ENCODE results near the gene MALAT1.
A peak's percentile ranks its signal among the peaks of the same experiment; 100 is the strongest.
"Not testable (repeated sequence)": the region's sequence is repeated elsewhere in the genome, so short reads cannot be mapped to it uniquely, and the experiment has no call there.

Gene MALAT1

DNA sequence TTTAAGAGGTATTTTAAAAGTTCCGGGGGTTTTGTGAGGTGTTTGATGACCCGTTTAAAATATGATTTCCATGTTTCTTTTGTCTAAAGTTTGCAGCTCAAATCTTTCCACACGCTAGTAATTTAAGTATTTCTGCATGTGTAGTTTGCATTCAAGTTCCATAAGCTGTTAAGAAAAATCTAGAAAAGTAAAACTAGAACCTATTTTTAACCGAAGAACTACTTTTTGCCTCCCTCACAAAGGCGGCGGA, 193 bp upstream of the MALAT1 start:
- DNase-seq, result no peak

DNA sequence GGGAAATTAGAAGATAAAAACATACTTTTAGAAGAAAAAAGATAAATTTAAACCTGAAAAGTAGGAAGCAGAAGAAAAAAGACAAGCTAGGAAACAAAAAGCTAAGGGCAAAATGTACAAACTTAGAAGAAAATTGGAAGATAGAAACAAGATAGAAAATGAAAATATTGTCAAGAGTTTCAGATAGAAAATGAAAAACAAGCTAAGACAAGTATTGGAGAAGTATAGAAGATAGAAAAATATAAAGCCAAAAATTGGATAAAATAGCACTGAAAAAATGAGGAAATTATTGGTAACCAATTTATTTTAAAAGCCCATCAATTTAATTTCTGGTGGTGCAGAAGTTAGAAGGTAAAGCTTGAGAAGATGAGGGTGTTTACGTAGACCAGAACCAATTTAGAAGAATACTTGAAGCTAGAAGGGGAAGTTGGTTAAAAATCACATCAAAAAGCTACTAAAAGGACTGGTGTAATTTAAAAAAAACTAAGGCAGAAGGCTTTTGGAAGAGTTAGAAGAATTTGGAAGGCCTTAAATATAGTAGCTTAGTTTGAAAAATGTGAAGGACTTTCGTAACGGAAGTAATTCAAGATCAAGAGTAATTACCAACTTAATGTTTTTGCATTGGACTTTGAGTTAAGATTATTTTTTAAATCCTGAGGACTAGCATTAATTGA, 1.0 kb downstream of the MALAT1 start:
- no peak for DNase-seq

DNA sequence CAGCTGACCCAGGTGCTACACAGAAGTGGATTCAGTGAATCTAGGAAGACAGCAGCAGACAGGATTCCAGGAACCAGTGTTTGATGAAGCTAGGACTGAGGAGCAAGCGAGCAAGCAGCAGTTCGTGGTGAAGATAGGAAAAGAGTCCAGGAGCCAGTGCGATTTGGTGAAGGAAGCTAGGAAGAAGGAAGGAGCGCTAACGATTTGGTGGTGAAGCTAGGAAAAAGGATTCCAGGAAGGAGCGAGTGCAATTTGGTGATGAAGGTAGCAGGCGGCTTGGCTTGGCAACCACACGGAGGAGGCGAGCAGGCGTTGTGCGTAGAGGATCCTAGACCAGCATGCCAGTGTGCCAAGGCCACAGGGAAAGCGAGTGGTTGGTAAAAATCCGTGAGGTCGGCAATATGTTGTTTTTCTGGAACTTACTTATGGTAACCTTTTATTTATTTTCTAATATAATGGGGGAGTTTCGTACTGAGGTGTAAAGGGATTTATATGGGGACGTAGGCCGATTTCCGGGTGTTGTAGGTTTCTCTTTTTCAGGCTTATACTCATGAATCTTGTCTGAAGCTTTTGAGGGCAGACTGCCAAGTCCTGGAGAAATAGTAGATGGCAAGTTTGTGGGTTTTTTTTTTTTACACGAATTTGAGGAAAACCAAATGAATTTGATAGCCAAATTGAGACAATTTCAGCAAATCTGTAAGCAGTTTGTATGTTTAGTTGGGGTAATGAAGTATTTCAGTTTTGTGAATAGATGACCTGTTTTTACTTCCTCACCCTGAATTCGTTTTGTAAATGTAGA, 1.7 kb downstream of the MALAT1 start:
- DNase-seq, result peak; percentile 68

DNA sequence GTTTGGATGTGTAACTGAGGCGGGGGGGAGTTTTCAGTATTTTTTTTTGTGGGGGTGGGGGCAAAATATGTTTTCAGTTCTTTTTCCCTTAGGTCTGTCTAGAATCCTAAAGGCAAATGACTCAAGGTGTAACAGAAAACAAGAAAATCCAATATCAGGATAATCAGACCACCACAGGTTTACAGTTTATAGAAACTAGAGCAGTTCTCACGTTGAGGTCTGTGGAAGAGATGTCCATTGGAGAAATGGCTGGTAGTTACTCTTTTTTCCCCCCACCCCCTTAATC, 2.3 kb downstream of the MALAT1 start:
- DNase-seq, result no peak

DNA sequence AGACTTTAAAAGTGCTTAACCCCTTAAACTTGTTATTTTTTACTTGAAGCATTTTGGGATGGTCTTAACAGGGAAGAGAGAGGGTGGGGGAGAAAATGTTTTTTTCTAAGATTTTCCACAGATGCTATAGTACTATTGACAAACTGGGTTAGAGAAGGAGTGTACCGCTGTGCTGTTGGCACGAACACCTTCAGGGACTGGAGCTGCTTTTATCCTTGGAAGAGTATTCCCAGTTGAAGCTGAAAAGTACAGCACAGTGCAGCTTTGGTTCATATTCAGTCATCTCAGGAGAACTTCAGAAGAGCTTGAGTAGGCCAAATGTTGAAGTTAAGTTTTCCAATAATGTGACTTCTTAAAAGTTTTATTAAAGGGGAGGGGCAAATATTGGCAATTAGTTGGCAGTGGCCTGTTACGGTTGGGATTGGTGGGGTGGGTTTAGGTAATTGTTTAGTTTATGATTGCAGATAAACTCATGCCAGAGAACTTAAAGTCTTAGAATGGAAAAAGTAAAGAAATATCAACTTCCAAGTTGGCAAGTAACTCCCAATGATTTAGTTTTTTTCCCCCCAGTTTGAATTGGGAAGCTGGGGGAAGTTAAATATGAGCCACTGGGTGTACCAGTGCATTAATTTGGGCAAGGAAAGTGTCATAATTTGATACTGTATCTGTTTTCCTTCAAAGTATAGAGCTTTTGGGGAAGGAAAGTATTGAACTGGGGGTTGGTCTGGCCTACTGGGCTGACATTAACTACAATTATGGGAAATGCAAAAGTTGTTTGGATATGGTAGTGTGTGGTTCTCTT, 2.8 kb downstream of the MALAT1 start:
- peak; percentile 51 for DNase-seq

DNA sequence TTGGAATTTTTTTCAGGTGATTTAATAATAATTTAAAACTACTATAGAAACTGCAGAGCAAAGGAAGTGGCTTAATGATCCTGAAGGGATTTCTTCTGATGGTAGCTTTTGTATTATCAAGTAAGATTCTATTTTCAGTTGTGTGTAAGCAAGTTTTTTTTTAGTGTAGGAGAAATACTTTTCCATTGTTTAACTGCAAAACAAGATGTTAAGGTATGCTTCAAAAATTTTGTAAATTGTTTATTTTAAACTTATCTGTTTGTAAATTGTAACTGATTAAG, 3.4 kb downstream of the MALAT1 start:
- DNase-seq, result no peak

DNA sequence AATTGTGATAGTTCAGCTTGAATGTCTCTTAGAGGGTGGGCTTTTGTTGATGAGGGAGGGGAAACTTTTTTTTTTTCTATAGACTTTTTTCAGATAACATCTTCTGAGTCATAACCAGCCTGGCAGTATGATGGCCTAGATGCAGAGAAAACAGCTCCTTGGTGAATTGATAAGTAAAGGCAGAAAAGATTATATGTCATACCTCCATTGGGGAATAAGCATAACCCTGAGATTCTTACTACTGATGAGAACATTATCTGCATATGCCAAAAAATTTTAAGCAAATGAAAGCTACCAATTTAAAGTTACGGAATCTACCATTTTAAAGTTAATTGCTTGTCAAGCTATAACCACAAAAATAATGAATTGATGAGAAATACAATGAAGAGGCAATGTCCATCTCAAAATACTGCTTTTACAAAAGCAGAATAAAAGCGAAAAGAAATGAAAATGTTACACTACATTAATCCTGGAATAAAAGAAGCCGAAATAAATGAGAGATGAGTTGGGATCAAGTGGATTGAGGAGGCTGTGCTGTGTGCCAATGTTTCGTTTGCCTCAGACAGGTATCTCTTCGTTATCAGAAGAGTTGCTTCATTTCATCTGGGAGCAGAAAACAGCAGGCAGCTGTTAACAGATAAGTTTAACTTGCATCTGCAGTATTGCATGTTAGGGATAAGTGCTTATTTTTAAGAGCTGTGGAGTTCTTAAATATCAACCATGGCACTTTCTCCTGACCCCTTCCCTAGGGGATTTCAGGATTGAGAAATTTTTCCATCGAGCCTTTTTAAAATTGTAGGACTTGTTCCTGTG, 3.9 kb downstream of the MALAT1 start:
- peak; percentile 57 for DNase-seq

DNA sequence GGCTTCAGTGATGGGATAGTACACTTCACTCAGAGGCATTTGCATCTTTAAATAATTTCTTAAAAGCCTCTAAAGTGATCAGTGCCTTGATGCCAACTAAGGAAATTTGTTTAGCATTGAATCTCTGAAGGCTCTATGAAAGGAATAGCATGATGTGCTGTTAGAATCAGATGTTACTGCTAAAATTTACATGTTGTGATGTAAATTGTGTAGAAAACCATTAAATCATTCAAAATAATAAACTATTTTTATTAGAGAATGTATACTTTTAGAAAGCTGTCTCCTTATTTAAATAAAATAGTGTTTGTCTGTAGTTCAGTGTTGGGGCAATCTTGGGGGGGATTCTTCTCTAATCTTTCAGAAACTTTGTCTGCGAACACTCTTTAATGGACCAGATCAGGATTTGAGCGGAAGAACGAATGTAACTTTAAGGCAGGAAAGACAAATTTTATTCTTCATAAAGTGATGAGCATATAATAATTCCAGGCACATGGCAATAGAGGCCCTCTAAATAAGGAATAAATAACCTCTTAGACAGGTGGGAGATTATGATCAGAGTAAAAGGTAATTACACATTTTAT, 4.6 kb downstream of the MALAT1 start:
- DNase-seq, result peak; percentile 19

DNA sequence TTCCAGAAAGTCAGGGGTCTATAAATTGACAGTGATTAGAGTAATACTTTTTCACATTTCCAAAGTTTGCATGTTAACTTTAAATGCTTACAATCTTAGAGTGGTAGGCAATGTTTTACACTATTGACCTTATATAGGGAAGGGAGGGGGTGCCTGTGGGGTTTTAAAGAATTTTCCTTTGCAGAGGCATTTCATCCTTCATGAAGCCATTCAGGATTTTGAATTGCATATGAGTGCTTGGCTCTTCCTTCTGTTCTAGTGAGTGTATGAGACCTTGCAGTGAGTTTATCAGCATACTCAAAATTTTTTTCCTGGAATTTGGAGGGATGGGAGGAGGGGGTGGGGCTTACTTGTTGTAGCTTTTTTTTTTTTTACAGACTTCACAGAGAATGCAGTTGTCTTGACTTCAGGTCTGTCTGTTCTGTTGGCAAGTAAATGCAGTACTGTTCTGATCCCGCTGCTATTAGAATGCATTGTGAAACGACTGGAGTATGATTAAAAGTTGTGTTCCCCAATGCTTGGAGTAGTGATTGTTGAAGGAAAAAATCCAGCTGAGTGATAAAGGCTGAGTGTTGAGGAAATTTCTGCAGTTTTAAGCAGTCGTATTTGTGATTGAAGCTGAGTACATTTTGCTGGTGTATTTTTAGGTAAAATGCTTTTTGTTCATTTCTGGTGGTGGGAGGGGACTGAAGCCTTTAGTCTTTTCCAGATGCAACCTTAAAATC, 5.3 kb downstream of the MALAT1 start:
- DNase-seq, result peak; percentile 74

DNA sequence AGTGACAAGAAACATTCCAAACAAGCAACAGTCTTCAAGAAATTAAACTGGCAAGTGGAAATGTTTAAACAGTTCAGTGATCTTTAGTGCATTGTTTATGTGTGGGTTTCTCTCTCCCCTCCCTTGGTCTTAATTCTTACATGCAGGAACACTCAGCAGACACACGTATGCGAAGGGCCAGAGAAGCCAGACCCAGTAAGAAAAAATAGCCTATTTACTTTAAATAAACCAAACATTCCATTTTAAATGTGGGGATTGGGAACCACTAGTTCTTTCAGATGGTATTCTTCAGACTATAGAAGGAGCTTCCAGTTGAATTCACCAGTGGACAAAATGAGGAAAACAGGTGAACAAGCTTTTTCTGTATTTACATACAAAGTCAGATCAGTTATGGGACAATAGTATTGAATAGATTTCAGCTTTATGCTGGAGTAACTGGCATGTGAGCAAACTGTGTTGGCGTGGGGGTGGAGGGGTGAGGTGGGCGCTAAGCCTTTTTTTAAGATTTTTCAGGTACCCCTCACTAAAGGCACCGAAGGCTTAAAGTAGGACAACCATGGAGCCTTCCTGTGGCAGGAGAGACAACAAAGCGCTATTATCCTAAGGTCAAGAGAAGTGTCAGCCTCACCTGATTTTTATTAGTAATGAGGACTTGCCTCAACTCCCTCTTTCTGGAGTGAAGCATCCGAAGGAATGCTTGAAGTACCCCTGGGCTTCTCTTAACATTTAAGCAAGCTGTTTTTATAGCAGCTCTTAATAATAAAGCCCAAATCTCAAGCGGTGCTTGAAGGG, 6.0 kb downstream of the MALAT1 start:
- DNase-seq, result peak; percentile 41

DNA sequence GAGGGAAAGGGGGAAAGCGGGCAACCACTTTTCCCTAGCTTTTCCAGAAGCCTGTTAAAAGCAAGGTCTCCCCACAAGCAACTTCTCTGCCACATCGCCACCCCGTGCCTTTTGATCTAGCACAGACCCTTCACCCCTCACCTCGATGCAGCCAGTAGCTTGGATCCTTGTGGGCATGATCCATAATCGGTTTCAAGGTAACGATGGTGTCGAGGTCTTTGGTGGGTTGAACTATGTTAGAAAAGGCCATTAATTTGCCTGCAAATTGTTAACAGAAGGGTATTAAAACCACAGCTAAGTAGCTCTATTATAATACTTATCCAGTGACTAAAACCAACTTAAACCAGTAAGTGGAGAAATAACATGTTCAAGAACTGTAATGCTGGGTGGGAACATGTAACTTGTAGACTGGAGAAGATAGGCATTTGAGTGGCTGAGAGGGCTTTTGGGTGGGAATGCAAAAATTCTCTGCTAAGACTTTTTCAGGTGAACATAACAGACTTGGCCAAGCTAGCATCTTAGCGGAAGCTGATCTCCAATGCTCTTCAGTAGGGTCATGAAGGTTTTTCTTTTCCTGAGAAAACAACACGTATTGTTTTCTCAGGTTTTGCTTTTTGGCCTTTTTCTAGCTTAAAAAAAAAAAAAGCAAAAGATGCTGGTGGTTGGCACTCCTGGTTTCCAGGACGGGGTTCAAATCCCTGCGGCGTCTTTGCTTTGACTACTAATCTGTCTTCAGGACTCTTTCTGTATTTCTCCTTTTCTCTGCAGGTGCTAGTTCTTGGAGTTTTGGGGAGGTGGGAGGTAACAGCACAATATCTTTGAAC, 6.8 kb downstream of the MALAT1 start:
- peak; percentile 37 for DNase-seq

DNA sequence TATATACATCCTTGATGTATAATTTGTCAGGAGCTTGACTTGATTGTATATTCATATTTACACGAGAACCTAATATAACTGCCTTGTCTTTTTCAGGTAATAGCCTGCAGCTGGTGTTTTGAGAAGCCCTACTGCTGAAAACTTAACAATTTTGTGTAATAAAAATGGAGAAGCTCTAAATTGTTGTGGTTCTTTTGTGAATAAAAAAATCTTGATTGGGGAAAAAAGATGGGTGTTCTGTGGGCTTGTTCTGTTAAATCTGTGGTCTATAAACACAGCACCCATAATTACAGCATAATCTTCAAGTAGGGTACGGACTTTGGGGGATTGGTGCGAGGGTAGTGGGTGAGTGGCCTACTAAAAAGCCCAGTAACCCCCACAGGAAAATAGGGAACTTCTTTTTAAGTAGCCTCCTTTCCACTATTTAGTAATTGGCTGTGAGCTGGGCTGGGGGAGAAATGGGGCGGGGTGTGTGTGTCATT, 7.5 kb downstream of the MALAT1 start:
- DNase-seq, result no peak

DNA sequence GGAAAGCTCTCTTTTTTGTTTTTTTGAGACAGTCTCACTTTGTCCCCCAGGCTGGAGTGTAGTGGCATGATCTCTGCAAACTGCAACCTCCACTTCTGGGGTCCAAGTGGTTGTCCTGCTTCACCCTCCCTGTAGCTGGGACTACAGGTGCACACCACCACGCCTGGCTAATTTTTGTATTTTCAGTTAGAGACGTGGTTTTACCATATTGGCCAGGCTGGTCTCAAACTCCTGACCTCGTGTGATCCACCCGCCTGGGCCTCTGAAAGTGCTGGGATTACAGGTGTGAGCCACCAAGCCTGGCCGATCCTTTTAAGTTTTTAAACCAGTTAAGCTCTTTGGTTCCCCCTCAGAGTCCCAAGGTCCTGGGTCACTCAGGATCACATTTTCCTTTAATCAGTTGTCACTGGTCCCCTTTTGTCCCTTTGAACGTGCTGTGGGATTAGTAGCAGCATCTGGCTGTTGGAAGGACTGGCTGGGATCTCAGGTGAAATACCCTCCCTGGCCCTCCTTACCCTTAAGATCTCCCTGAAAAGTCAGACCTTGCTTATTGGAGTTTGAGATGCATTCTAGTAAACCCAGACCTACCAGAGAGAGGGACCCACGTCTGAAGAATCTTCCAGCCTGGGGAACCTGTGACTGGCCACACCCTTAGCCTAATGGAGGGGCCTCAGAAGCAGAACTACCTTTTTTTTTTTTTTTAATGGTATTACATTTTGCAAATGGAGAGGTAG, 8.1 kb downstream of the MALAT1 start:
- DNase-seq, result no peak

DNA sequence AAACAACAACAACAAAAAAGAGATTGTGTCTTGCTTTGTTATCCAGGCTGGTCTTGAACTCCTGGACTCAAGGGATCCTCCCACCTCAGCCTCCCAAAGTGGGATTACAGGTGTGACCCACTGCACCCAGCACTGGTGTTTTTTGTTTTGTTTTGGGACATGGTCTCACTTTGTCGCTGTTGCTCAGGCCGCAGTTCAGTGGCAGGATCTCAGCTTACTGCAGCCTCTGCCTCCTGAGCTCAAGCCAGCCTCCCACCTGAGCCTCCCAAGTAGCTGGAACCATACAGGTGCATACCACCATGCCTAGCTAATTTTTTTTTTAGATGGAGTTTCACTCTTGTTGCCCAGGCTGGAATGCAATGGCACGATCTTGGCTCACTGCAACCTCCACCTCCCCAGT, 13.5 kb downstream of the MALAT1 start:
- not testable (repeated sequence) for DNase-seq

DNA sequence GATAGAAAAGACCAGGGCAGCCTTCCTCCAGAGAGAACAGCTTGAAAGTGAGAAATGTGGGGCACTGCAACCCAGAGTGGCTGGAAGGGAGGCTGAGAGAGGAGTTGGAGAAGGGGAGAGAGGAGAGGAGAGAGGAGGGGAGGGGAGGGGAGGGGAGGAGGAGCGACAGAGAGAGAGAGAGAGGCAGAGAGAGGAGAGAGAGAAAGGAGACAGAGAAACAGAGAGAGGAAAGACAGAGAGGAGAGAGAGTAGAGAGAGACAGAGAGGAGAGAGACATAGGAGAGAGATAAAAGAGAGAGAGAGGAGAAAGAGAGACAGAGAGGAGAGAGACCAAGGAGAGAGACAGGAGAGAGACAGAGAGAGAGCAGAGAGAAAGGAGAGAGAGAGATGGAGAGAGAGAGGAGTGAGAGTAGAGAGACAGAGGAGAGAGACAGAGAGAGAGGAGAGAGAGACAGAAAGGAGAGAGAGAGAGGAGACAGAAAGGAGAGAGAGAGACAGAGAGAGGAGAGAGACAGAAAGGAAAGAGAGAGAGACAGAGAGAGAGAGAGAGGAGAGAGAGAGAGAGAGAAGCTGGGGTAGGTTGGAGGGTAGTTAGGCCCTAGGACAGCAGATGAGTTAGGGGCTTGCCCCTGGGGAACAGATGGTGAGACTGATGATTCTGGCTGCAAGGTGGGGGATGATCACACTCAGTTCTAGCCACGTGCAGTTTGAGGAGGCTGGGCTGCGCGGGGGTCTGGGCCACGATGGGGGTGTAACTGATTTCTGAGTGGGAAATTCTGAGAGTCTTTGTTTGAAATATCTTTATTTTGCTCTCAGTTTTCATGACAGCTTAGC, 17.5 kb downstream of the MALAT1 start:
- no peak for DNase-seq

DNA sequence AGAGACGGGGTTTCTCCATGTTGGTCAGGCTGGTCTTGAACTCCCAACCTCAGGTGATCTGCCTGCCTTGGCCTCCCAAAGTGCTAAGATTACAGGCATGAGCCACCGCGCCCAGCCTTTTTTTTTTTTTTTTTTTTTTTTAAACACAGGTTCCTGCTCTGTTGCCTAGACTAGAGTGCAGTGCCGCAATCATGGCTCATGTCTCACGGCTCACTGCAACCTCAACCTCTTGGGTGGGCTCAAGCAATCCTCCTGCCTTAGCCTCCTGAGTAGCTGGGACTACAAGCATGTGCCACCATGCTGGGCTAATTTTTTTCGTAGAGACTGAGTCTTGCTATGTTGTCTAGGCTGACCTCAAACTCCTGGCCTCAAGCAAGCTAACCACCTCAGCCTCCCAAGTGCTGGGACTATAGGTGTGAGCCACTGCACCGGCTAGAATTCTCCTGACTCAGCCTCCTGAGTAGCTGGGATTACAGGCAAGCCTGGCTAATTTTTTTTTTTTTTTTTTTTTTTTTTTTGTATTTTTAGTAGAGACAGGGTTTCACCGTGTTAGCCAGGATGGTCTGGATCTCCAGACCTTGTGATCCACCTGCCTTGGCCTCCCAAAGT, 20.2 kb downstream of the MALAT1 start:
- DNase-seq, result not testable (repeated sequence)

DNA sequence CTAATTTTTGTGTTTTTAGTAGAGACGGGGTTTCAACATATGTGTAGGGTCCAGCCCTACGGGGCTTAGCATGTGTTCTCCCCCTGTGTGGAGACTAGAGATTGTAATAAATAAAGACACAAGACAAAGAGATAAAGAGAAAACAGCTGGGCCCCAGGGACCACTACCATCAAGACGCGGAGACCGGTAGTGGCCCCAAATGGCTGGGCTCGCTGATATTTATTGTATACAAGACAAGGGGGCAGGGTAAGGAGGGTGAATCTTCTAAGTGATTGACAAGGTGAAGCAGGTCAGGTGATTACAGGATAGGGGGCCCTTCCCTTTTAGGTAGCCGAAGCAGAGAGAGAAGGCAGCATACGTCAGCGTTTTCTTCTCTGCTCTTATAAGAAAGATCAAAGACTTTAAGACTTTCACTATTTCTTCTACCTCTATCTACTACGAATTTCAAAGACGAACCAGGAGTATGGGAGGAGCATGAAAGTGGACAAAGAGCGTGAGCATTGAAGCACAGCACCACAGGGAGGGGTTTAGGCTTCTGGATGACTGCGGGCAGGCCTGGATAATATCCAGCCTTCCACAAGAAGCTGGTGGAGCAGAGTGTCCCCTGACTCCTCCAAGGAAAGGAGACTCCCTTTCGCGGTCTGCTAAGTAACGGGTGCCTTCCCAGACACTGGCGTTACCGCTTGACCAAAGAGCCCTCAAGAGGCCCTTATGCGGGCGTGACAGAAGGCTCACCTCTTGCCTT, 23.1 kb downstream of the MALAT1 start:
- not testable (repeated sequence) for DNase-seq
